NT2/D1 (cell line): ENCODE measurements around the gene RYR2.

Experiments used
- DNase-seq: peaks from one replicate; pipeline ENCODE4 v3.0.0-alpha.2; 2011; ENCODE audit warnings: low read depth, low spot score
- H3K27me3 ChIP-seq: 2 replicates; pipeline ENCODE4 v1.6.0; 2011; ENCODE audit warnings: mild to moderate bottlenecking; ENCODE audit not compliant: insufficient read length, insufficient read depth
- H3K36me3 ChIP-seq: 2 replicates; pipeline ENCODE4 v1.6.1; 2011; ENCODE audit warnings: mild to moderate bottlenecking, low read length, mixed read lengths; ENCODE audit not compliant: insufficient read depth, insufficient read length
- H3K4me1 ChIP-seq: 2 replicates; pipeline ENCODE4 v1.5.1; 2011; ENCODE audit not compliant: insufficient read depth, insufficient read length
- H3K4me3 ChIP-seq: 2 replicates; pipeline ENCODE4 v1.5.1; 2011; ENCODE audit warnings: low read depth; ENCODE audit not compliant: insufficient read length
- H3K9ac ChIP-seq: 2 replicates; pipeline ENCODE4 v1.6.0; 2011; ENCODE audit warnings: low read depth; ENCODE audit not compliant: insufficient read length
- H3K9me3 ChIP-seq: 2 replicates; pipeline ENCODE4 v1.5.1; 2011; ENCODE audit warnings: mild to moderate bottlenecking, low read length; ENCODE audit not compliant: insufficient read depth
- SUZ12 ChIP-seq: IDR thresholded peaks from 2 replicates; pipeline ENCODE4 v1.6.1; 2011; ENCODE audit not compliant: insufficient read length, insufficient read depth; ENCODE audit errors: extremely low read depth
- YY1 ChIP-seq: IDR thresholded peaks from 2 replicates; pipeline ENCODE4 v1.6.1; 2011; ENCODE audit not compliant: insufficient read length, insufficient read depth
- ZNF274 ChIP-seq: IDR thresholded peaks from 2 replicates; pipeline ENCODE4 v1.6.1; 2011; ENCODE audit warnings: mild to moderate bottlenecking, low read depth, low read length

Gene RYR2

GRCh38 chr1:237054313-237054712 is 12.3 kb downstream of the RYR2 start:
- no peak for DNase-seq
- Histone ChIP-seq H3K4me1 (peaks cover 4% of the 10 kb centered on the region), H3K36me3 (peaks cover 7% of the 10 kb centered on the region), H3K4me3 (no peak overlapping the region), H3K27me3 (no peaks in the 10 kb centered on the region), H3K9ac (no peak overlapping the region), H3K9me3 (no peaks in the 10 kb centered on the region)
- no peak for TF ChIP-seq SUZ12
- no peak for TF ChIP-seq ZNF274
- TF ChIP-seq YY1 = no peak

GRCh38 chr1:237058470-237058869 is 16.5 kb downstream of the RYR2 start:
- Histone ChIP-seq H3K27me3 (no peaks in the 10 kb centered on the region), H3K4me1 (no peaks in the 10 kb centered on the region), H3K36me3 (peaks cover 7% of the 10 kb centered on the region), H3K9me3 (peaks cover 3% of the 10 kb centered on the region; the same call in 1 of the 2 replicates), H3K9ac (no peak overlapping the region), H3K4me3 (no peak overlapping the region)
- TF ChIP-seq SUZ12 = no peak
- no peak for TF ChIP-seq YY1
- no peak for TF ChIP-seq ZNF274
- DNase-seq = no peak

- Histone ChIP-seq H3K9me3 (peaks cover 3% of the 10 kb centered on the region; the same call in 1 of the 2 replicates), H3K4me3 (no peak overlapping the region), H3K9ac (no peak overlapping the region), H3K36me3 (peaks cover 7% of the 10 kb centered on the region), H3K27me3 (no peaks in the 10 kb centered on the region), H3K4me1 (no peaks in the 10 kb centered on the region)
- TF ChIP-seq SUZ12 = no peak
- DNase-seq = no peak
Observed at GRCh38 chr1:237059244-237059643, 17.3 kb downstream of the RYR2 start.

GRCh38 chr1:237062976-237063375 is 21.0 kb downstream of the RYR2 start:
- peaks cover 3% of the 10 kb centered on the region; the same call in 1 of the 2 replicates for H3K9me3 ChIP-seq
- no peak for TF ChIP-seq ZNF274
- no peak for TF ChIP-seq SUZ12
- no peak for TF ChIP-seq YY1
- no peaks in the 10 kb centered on the region for H3K27me3 ChIP-seq
- no peak overlapping the region for H3K9ac ChIP-seq
- H3K36me3 ChIP-seq = no peaks in the 10 kb centered on the region
- H3K4me1 ChIP-seq = no peaks in the 10 kb centered on the region
- no peak overlapping the region for H3K4me3 ChIP-seq
- no peak for DNase-seq

- Histone ChIP-seq H3K4me3 (no peak overlapping the region), H3K9ac (no peak overlapping the region), H3K36me3 (no peaks in the 10 kb centered on the region), H3K27me3 (no peaks in the 10 kb centered on the region), H3K4me1 (no peaks in the 10 kb centered on the region), H3K9me3 (peaks cover 3% of the 10 kb centered on the region; the same call in 1 of the 2 replicates)
- TF ChIP-seq SUZ12 (no peak), ZNF274 (no peak), YY1 (no peak)
- DNase-seq = no peak
Observed at GRCh38 chr1:237065903-237066302, 23.9 kb downstream of the RYR2 start.

GRCh38 chr1:237070519-237070918 is 28.5 kb downstream of the RYR2 start:
- no peak for TF ChIP-seq YY1
- DNase-seq = no peak
- H3K9ac ChIP-seq = no peak overlapping the region

GRCh38 chr1:237071641-237072420 is 29.8 kb downstream of the RYR2 start:
- Histone ChIP-seq H3K9ac (no peak overlapping the region), H3K4me3 (no peak overlapping the region), H3K9me3 (peaks cover 4% of the 10 kb centered on the region; the same call in 1 of the 2 replicates), H3K36me3 (no peaks in the 10 kb centered on the region), H3K4me1 (peaks cover 2% of the 10 kb centered on the region), H3K27me3 (no peaks in the 10 kb centered on the region)
- no peak for DNase-seq
- no peak for TF ChIP-seq SUZ12
- TF ChIP-seq ZNF274 = no peak
- no peak for TF ChIP-seq YY1

More at GRCh38 chr1:237070519-237070918, 28.5 kb downstream of the RYR2 start:
- Histone ChIP-seq H3K4me3 (no peak overlapping the region), H3K9me3 (peaks cover 4% of the 10 kb centered on the region; the same call in 1 of the 2 replicates), H3K27me3 (no peaks in the 10 kb centered on the region), H3K36me3 (no peaks in the 10 kb centered on the region), H3K4me1 (peaks cover 2% of the 10 kb centered on the region)
